A673 (cell line): ENCODE results near the gene SRXN1.

ENCODE experiments used
- EZH2 ChIP-seq: fragments of 200-600 bp; sonication (generic); IDR thresholded peaks from 2 replicates; pipeline ENCODE4 v1.6.1; 2017; ENCODE audit warnings: borderline replicate concordance, low read depth, mild to moderate bottlenecking, mixed read lengths, antibody characterized with exemption, low read length; ENCODE audit not compliant: poor library complexity, severe bottlenecking
- TF ChIP-seq, protein P1 (sequence below): fragments of 300-800, 200-600 bp; sonication (generic); conservative IDR thresholded peaks from 2 replicates; pipeline ENCODE4 v1.5.1; 2017; ENCODE audit warnings: low read depth, mild to moderate bottlenecking, antibody characterized with exemption, low read length, moderate library complexity, mixed read lengths

- TF ChIP-seq, protein P1, sequence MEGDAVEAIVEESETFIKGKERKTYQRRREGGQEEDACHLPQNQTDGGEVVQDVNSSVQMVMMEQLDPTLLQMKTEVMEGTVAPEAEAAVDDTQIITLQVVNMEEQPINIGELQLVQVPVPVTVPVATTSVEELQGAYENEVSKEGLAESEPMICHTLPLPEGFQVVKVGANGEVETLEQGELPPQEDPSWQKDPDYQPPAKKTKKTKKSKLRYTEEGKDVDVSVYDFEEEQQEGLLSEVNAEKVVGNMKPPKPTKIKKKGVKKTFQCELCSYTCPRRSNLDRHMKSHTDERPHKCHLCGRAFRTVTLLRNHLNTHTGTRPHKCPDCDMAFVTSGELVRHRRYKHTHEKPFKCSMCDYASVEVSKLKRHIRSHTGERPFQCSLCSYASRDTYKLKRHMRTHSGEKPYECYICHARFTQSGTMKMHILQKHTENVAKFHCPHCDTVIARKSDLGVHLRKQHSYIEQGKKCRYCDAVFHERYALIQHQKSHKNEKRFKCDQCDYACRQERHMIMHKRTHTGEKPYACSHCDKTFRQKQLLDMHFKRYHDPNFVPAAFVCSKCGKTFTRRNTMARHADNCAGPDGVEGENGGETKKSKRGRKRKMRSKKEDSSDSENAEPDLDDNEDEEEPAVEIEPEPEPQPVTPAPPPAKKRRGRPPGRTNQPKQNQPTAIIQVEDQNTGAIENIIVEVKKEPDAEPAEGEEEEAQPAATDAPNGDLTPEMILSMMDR, result no peak
- TF ChIP-seq EZH2, result no peak
These were observed 31.8 kb downstream of the SRXN1 start for GRCh38 chr20:621125-621756.
